Activated T-cell treated with anti-CD3 and anti-CD28 coated beads, Interleukin-2, amount 50 U/mL, for 48 hours (primary cell): ENCODE results near the gene USP4.

Experiments used
- DNase-seq, 2 experiments: peaks; one replicate each; pipeline ENCODE4 v3.0.0-alpha.2; 2020

USP4 gene

GRCh38 chr3:49294343-49294742 is 45.5 kb downstream of the USP4 start:
- no peak for DNase-seq

- no peak for DNase-seq
Measured at GRCh38 chr3:49283997-49284396, 55.9 kb downstream of the USP4 start.

- DNase-seq, result no peak
Measured at GRCh38 chr3:49279376-49279775, 60.5 kb downstream of the USP4 start.

GRCh38 chr3:49278548-49278947 is 61.3 kb downstream of the USP4 start:
- DNase-seq, result no peak

GRCh38 chr3:49277383-49277775 is 62.5 kb downstream of the USP4 start:
- DNase-seq, result no peak

- DNase-seq, result peak; percentile 86 to 89
Measured at GRCh38 chr3:49276475-49277382, 63.1 kb downstream of the USP4 start, which contains the start of gene C3orf62. Gene C3orf62 (minus strand): TSS chr3:49277232. CDS start chr3:49276872, 360 bp downstream.

- peak; percentile 23 to 34 for DNase-seq
Measured at GRCh38 chr3:49273825-49274532, 65.9 kb downstream of the USP4 start.

- DNase-seq, result no peak
Measured at GRCh38 chr3:49271047-49271446, 68.8 kb downstream of the USP4 start.

GRCh38 chr3:49270156-49270500 is 69.7 kb downstream of the USP4 start:
- no peak for DNase-seq

- no peak for DNase-seq
Measured at GRCh38 chr3:49269443-49270155, 70.3 kb downstream of the USP4 start.

- DNase-seq, result no peak
Measured at GRCh38 chr3:49266410-49267095, 73.3 kb downstream of the USP4 start.

GRCh38 chr3:49265661-49266386 is 74.0 kb downstream of the USP4 start:
- DNase-seq, result no peak

- DNase-seq, result no peak
Measured at GRCh38 chr3:49263159-49263889, 76.5 kb downstream of the USP4 start.

GRCh38 chr3:49260806-49261324 is 79.0 kb downstream of the USP4 start:
- DNase-seq, result no peak

- DNase-seq, result no peak
Measured at GRCh38 chr3:49257187-49257586, 82.7 kb downstream of the USP4 start.

GRCh38 chr3:49255718-49256511 is 83.9 kb downstream of the USP4 start:
- DNase-seq, result no peak

- no peak for DNase-seq
Measured at GRCh38 chr3:49255112-49255511, 84.7 kb downstream of the USP4 start.

- DNase-seq, result no peak
Measured at GRCh38 chr3:49253512-49253911, 86.3 kb downstream of the USP4 start.

- no peak for DNase-seq
Measured at GRCh38 chr3:49248840-49249227, 91.0 kb downstream of the USP4 start.

GRCh38 chr3:49244581-49245205 is 95.2 kb downstream of the USP4 start:
- no peak for DNase-seq
